HepG2 (cell line): Measurements from ENCODE around the gene RRAD. TPM values are rescaled to one million over a fixed set of nuclear protein-coding genes. Genes with fewer than 3 reads are reported as not detected.
A peak's percentile ranks its signal among the peaks of the same experiment; 100 is the strongest.

ENCODE experiments used
- ARNTL ChIP-seq: sonication (generic); formaldehyde crosslinking; IDR thresholded peaks from 2 replicates; pipeline ENCODE4 v1.4.0; 2020; ENCODE audit warnings: mild to moderate bottlenecking, missing genetic modification reagents
- CBX5 ChIP-seq: sonication (generic); formaldehyde crosslinking; IDR thresholded peaks from 2 replicates; pipeline ENCODE4 v1.4.0; 2020; ENCODE audit warnings: missing genetic modification reagents, borderline replicate concordance
- CSRNP2 ChIP-seq: sonication (generic); formaldehyde crosslinking; conservative IDR thresholded peaks from 2 replicates; pipeline ENCODE4 v1.8.0; 2022; ENCODE audit warnings: low read depth, missing genetic modification reagents
- FOXO1 ChIP-seq: sonication (generic); formaldehyde crosslinking; IDR thresholded peaks from 2 replicates; pipeline ENCODE4 v1.4.0; 2020; ENCODE audit warnings: missing genetic modification reagents
- GTF2F1 ChIP-seq: fragments of 150-350 bp; IDR thresholded peaks from 2 replicates; pipeline ENCODE4 v1.6.1; 2014; ENCODE audit warnings: low read length
- LRRFIP1 ChIP-seq: sonication (generic); formaldehyde crosslinking; conservative IDR thresholded peaks from 2 replicates; pipeline ENCODE4 v1.4.0; 2020; ENCODE audit warnings: missing genetic modification reagents
- MLXIP ChIP-seq: sonication (generic); formaldehyde crosslinking; IDR thresholded peaks from 2 replicates; pipeline ENCODE4 v1.9.0; 2021; ENCODE audit warnings: missing genetic modification reagents, borderline replicate concordance
- PHB2 ChIP-seq: fragments of 450-650 bp; IDR thresholded peaks from 2 replicates; pipeline ENCODE4 v1.6.1; 2018; ENCODE audit not compliant: partially characterized antibody
- RAD21 ChIP-seq: fragments of 450-650 bp; formaldehyde crosslinking; IDR thresholded peaks from 2 replicates; pipeline ENCODE4 v1.5.0; 2020; ENCODE audit warnings: mild to moderate bottlenecking
- RFX5 ChIP-seq: IDR thresholded peaks from 2 replicates; pipeline ENCODE4 v1.6.1; 2011; ENCODE audit warnings: low read depth, low read length, improper control_type of control experiment
- SCMH1 ChIP-seq: sonication (generic); formaldehyde crosslinking; IDR thresholded peaks from 2 replicates; pipeline ENCODE4 v1.9.0; 2021; ENCODE audit warnings: missing genetic modification reagents, mild to moderate bottlenecking, borderline replicate concordance
- SP2 ChIP-seq: sonication (generic); formaldehyde crosslinking; IDR thresholded peaks from 2 replicates; pipeline ENCODE4 v1.5.1; 2020; ENCODE audit warnings: mild to moderate bottlenecking, missing genetic modification reagents
- SRF ChIP-seq: IDR thresholded peaks from 2 replicates; pipeline ENCODE4 v1.6.1; 2011; ENCODE audit warnings: mild to moderate bottlenecking, low read depth, low read length, moderate library complexity
- TOE1 ChIP-seq: sonication (generic); formaldehyde crosslinking; IDR thresholded peaks from 2 replicates; pipeline ENCODE4 v1.4.0; 2020; ENCODE audit warnings: mild to moderate bottlenecking, missing genetic modification reagents
- ZFX ChIP-seq: sonication (generic); formaldehyde crosslinking; IDR thresholded peaks from 2 replicates; pipeline ENCODE4 v1.4.0; 2020; ENCODE audit warnings: mild to moderate bottlenecking, low read depth, missing genetic modification reagents, moderate library complexity
- ZNF12 ChIP-seq: sonication (generic); formaldehyde crosslinking; IDR thresholded peaks from 2 replicates; pipeline ENCODE4 v1.5.0; 2020; ENCODE audit warnings: missing genetic modification reagents
- ZNF253 ChIP-seq: sonication (generic); formaldehyde crosslinking; IDR thresholded peaks from 2 replicates; pipeline ENCODE4 v1.8.0; 2022; ENCODE audit warnings: mild to moderate bottlenecking, missing genetic modification reagents, borderline replicate concordance
- ZNF274 ChIP-seq: sonication (generic); formaldehyde crosslinking; IDR thresholded peaks from 2 replicates; pipeline ENCODE4 v1.5.1; 2020; ENCODE audit warnings: mild to moderate bottlenecking, missing genetic modification reagents
- ZNF326 ChIP-seq: sonication (generic); formaldehyde crosslinking; IDR thresholded peaks from 2 replicates; pipeline ENCODE4 v1.4.0; 2020; ENCODE audit warnings: missing genetic modification reagents, borderline replicate concordance
- ZNF354B ChIP-seq: sonication (generic); formaldehyde crosslinking; IDR thresholded peaks from 2 replicates; pipeline ENCODE4 v1.8.0; 2022; ENCODE audit warnings: mild to moderate bottlenecking, missing genetic modification reagents
- ZNF501 ChIP-seq: sonication (generic); formaldehyde crosslinking; IDR thresholded peaks from 2 replicates; pipeline ENCODE4 v1.5.1; 2020; ENCODE audit warnings: mild to moderate bottlenecking, moderate library complexity, missing genetic modification reagents
- ZNF546 ChIP-seq: sonication (generic); formaldehyde crosslinking; conservative IDR thresholded peaks from 2 replicates; pipeline ENCODE4 v1.8.1; 2023; ENCODE audit warnings: mild to moderate bottlenecking, missing genetic modification reagents
- ZNF570 ChIP-seq: sonication (generic); formaldehyde crosslinking; IDR thresholded peaks from 2 replicates; pipeline ENCODE4 v1.4.0; 2020; ENCODE audit warnings: mild to moderate bottlenecking, missing genetic modification reagents, borderline replicate concordance
- ZNF644 ChIP-seq: IDR thresholded peaks from 2 replicates; pipeline ENCODE4 v1.6.1; 2016; ENCODE audit warnings: low read depth
- ZNF670 ChIP-seq: sonication (generic); formaldehyde crosslinking; IDR thresholded peaks from 2 replicates; pipeline ENCODE4 v1.8.0; 2022; ENCODE audit warnings: mild to moderate bottlenecking, missing genetic modification reagents, borderline replicate concordance
- polyA plus RNA-seq, 8 experiments: library from polyadenylated mRNA; depleted of rRNA in 3 of 8; stranded (reverse) in 7 of 8; unstranded in 1 of 8; fragments of >200 nt; fragmentation: Illumina TruSeq in 4 of 8; extraction: Trizol in 4 of 8; gene quantifications; 2 replicates each; pipeline versions ENCODE4 v1.2.1 to v1.2.3, GENCODE V29; 2011 to 2016; ENCODE audit warnings: low read depth in 4 of 8, missing spikeins in 1 of 8, mixed read lengths in 1 of 8; ENCODE audit not compliant: insufficient read depth in 1 of 8
- total RNA-seq, 5 experiments: library from RNA; depleted of rRNA; stranded (reverse); fragments of >200 nt; fragmentation: Illumina TruSeq; extraction: Trizol; gene quantifications; 2 replicates each; pipeline ENCODE4 v1.2.3, GENCODE V29; 2016; ENCODE audit warnings: low read depth in 1 of 5

The RRAD gene
- total and polyA plus RNA-seq, 2 of the 13 experiments (the other 11 are each of a cell fraction or from before 2014, with no cell fraction given), result 0.80 to 1.1 TPM

- no peak for TF ChIP-seq SRF
- peak; percentile 83; the same call in 1 of the 2 replicates for TF ChIP-seq ZFX
- TF ChIP-seq GTF2F1, result no peak
- 0 out of 2 replicates have a peak, but pooled peaks have one; percentile 16 for TF ChIP-seq FOXO1
- TF ChIP-seq CBX5, result peak; percentile 23; the same call in 1 of the 2 replicates
- TF ChIP-seq ZNF253 (CRISPR knock-in tag), result 0 out of 2 replicates have a peak, but pooled peaks have one; percentile 30
- no peak for TF ChIP-seq SCMH1 (CRISPR knock-in tag)
- TF ChIP-seq ZNF670, result peak; percentile 90; the same call in 1 of the 2 replicates
- peak; percentile 91 for TF ChIP-seq ZNF501 (CRISPR knock-in tag)
- TF ChIP-seq MLXIP (CRISPR knock-in tag), result 0 out of 2 replicates have a peak, but pooled peaks have one; percentile 61
- no peak for TF ChIP-seq ZNF570 (CRISPR knock-in tag)
- TF ChIP-seq ZNF274 (CRISPR knock-in tag), result peak; percentile 96; the same call in 1 of the 2 replicates
- TF ChIP-seq ZNF326 (CRISPR knock-in tag), result no peak
- no peak for TF ChIP-seq LRRFIP1
- 0 out of 2 replicates have a peak, but pooled peaks have one; percentile 57 for TF ChIP-seq ZNF354B (CRISPR knock-in tag)
- no peak; the same call in 1 of the 2 replicates for TF ChIP-seq ZNF12 (CRISPR knock-in tag)
- no peak for TF ChIP-seq RAD21 (CRISPR knock-in tag)
- no peak for TF ChIP-seq ARNTL
- TF ChIP-seq SP2 (CRISPR knock-in tag), result no peak
- TF ChIP-seq PHB2, result no peak
- no peak for TF ChIP-seq CSRNP2
- TF ChIP-seq TOE1 (CRISPR knock-in tag), result no peak
- TF ChIP-seq ZNF546, result peak; percentile 79
- 0 out of 2 replicates have a peak, but pooled peaks have one; percentile 33 for TF ChIP-seq ZNF644 (CRISPR knock-in tag)
- TF ChIP-seq RFX5, result no peak
Observed at GRCh38 chr16:66935314-66936011, 10.1 kb upstream of the RRAD start, which contains the start of gene CES2 (continued).
